ENCODE measurements around the gene IL17RE. TPM values are rescaled to one million over a fixed set of nuclear protein-coding genes. Genes with fewer than 3 reads are reported as not detected.

Gene IL17RE, protein sequence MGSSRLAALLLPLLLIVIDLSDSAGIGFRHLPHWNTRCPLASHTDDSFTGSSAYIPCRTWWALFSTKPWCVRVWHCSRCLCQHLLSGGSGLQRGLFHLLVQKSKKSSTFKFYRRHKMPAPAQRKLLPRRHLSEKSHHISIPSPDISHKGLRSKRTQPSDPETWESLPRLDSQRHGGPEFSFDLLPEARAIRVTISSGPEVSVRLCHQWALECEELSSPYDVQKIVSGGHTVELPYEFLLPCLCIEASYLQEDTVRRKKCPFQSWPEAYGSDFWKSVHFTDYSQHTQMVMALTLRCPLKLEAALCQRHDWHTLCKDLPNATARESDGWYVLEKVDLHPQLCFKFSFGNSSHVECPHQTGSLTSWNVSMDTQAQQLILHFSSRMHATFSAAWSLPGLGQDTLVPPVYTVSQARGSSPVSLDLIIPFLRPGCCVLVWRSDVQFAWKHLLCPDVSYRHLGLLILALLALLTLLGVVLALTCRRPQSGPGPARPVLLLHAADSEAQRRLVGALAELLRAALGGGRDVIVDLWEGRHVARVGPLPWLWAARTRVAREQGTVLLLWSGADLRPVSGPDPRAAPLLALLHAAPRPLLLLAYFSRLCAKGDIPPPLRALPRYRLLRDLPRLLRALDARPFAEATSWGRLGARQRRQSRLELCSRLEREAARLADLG
- total RNA-seq, result 3.9 and 6.6 TPM in 2 replicates

DNA sequence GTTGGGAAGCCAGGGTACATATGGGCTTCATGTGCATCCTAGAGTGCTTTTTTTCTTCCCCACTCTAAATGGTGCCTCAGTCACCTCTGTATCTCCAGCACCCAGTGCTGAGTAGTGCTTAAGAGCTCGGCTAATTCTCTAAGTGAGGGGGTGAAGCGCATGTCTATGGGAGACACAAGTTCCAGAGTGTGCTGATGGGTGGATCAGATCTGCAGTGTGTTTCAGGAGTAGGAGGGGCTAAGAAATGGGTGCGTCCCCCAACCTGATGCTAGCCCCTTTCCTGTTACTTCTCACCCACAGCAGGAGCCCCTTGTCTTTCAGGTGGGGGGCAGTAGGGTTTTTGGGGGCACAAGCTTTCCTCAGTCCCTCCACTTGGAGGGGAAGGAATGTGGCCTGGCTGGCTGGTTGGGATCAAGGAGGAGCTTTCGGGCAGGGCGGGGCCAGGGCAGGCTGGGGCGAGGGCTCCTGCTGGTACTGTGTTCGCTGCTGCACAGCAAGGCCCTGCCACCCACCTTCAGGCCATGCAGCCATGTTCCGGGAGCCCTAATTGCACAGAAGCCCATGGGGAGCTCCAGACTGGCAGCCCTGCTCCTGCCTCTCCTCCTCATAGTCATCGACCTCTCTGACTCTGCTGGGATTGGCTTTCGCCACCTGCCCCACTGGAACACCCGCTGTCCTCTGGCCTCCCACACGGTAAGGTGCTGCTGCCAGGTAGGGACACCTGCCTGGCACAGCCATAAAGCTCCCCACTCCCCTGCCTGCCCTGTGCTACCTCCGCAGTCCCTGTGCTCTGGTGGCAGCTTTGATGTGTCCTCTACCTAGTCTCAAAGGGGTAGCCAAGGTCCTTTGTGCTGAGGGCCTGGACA, at the start of gene IL17RE:
Gene IL17RE (plus strand): TSS at position 477 of the 866 bp plus-strand sequence. CDS start 85 bp downstream, at position 562.

DNA sequence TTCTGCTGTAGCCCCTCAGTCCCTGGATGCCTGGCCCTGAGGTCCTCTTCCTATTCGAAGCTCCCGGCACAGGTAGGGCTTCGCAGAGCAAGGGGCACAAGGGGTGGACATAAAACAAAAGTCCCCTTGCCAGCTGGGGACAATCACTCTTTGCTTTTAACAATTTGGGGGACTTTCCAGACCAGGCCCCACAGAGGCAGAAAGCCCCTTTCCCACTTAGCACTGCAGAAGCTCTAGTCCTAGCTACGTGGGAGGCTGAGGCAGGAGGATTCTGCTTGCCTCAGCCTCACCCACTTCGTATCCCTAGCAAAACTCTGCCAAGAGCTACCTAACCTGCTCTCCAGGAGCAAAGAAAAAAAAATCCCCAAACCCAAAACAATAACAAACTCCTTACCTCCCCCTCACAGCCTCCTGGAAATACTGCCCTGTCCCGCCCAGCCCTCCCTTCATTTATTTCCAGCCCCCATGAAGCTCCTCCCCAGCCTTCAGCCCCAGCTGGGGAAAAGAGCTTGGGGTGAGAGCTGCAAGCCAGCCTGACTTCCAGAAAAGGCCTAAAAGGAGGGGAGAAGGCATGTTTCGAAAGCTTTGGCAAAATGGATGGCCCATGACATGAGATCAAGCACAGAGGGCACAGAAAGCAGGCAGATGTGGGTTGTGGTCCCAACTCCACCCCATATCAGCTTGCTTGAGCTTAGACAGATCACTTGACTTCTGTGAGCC, 22.7 kb upstream of the IL17RE start, which contains the start of gene CIDEC:
Gene CIDEC (minus strand): TSS at position 424 of the 720 bp plus-strand sequence. CDS start 1,767 bp downstream, outside the sequence.

DNA sequence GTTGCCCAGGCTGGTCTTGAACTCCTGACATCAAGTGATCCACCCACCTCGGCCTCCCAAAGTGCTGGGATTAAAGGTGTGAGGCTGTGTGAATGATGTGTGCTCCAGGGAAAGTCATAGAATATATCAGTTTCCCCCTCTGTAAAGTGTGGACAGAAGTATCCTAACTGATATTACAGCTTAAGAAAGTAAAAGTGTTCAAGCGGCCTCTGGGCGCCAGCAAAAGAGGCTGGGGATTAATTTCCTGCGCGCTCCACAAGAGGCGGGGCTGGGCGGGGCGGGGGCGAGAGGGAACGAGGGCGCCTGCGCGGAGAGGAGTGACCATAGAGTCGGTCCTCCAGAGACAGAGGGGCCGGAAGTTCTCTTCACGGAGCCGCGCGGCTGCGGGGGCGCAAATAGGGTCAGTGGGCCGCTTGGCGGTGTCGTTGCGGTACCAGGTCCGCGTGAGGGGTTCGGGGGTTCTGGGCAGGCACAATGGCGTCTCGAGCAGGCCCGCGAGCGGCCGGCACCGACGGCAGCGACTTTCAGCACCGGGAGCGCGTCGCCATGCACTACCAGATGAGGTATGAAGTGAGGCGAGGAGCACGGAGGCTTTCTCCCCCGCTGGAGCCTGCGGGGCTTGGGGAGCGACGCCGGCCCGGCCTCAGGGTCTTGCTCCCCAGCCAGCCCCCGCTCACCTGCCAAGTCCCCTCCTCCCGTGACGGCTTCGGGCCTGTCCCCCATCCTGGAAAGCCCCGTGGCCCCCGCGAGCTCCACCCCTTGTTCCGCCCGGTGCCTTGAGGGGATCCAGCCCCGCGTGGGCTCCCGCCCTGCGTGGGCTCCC, 12.2 kb upstream of the IL17RE start, which contains the start of gene JAGN1:
Gene JAGN1 (plus strand): TSS at position 362 of the 823 bp plus-strand sequence. CDS start 113 bp downstream, at position 475.

DNA sequence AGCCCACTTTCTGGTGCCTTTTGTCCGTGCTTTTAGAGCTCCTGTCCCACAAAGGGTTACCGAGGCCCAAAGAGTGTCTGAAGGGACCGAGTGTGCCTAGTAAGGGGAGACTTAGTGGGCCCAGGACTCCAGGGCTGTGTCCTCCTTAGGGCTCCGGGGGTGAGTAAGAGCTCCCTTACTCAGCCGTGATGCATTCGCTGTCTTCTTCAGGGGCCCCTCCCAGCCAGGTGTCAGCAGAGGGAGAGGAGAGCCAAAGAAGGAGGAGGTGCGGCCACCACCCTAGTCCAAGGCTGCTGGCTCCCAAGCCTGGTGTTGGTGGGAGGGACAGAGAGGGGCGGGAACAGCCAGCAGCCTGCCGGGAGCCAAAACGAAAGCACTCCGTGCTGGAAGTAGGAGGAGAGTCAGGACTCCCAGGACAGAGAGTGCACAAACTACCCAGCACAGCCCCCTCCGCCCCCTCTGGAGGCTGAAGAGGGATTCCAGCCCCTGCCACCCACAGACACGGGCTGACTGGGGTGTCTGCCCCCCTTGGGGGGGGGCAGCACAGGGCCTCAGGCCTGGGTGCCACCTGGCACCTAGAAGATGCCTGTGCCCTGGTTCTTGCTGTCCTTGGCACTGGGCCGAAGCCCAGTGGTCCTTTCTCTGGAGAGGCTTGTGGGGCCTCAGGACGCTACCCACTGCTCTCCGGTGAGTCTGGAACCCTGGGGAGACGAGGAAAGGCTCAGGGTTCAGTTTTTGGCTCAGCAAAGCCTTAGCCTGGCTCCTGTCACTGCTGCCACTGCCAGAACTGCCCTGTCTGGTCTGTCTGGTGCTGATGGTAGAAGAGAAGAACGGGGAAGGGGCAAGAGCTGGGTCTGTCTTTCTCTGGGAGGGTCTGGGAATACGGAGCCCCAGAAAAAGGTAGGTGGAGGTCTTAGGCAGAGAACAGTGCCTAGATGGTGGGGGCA, 14.4 kb downstream of the IL17RE start, which contains the start of gene IL17RC:
Gene IL17RC (plus strand): TSS at position 365 of the 947 bp plus-strand sequence. CDS start 218 bp downstream, at position 583.

DNA sequence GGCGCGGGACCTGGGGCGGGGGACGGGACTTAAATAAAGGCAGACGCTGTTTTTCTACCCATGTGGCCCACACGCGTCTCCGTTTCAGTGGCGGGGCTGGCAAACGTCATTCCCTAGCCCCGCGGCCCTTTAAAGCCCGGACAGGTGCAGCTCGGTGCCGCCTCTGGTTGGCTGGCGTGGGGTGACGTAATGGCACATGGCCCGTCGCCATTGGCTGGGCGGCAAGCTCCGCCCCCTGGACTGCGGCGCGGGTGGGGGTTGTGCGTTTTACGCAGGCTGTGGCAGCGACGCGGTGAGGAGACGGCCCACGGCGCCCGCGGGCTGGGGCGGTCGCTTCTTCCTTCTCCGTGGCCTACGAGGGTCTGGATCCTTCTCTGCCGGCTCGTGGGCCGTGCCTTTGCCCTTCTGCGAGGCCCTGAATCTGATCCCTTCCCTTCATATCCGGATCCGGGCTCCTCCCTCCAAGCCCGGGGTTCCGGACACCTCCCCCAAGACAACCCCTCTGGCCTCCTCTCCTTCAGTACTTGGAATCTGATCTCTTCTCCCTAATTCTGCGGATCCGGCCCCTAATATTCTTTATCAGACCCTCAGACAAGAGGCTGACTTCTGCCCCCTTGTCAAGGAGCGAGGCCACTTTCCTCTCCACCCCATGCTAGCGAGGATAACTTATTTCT, 31.1 kb downstream of the IL17RE start, which contains the start of gene CRELD1:
Gene CRELD1 (plus strand): TSS at position 274 of the 674 bp plus-strand sequence. CDS start 605 bp downstream, outside the sequence.

DNA sequence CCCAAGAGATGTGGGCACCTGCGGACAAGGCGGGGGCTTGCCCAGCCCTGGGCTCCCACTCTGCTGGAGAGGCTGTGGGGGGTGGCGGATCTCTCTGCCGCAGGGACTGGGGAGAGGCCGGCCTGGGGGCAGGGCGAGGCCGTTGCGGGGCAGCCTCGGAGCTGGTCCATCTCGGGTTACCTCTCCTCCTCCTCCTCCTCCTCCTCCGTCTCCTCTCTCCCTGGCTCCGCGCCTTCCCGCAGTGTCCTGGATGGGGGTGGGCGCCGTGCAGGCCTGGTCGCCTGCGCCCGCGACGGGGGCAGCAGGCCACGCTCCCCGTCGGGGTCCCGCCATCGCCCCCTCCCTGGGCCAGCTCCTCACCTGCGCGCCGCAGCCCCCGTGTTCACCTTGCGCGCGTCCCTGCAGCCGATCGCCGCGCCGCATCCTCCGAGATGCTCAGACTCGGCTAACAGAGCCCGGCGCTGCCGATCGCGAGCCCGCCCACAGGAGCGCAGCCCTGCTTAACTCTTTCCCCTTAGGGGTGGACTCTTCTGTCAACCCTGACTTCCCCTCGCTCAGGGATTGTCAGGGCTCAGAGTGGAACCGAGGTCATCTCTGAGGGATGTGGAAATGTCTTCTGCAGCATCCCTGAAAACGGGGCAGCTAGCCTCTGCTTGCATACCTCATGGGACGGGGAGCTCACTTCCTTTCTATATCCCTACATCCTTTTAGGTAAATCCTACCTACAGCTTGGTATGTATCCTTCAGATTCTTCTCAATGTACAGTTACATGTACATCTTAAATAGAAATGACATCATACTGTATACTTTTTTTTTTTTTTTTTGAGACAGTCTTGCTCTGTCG, 49.5 kb downstream of the IL17RE start, which contains the start of gene PRRT3:
Gene PRRT3 (minus strand): TSS at position 447 of the 844 bp plus-strand sequence. CDS start 2,293 bp downstream, outside the sequence.

Other genes starting within 250 kb of the IL17RE start
- under 0.01 and 0.17 TPM in 2 replicates for gene CPNE9, start 199.0 kb upstream of the IL17RE start, total RNA-seq
- gene BRPF1, start 171.1 kb upstream of the IL17RE start, total RNA-seq, result 11.4 and 12.9 TPM in 2 replicates
- gene OGG1, start 152.9 kb upstream of the IL17RE start, total RNA-seq, result 32.8 and 36.0 TPM in 2 replicates
- gene CAMK1, start 132.9 kb upstream of the IL17RE start, total RNA-seq, result 41.5 and 45.3 TPM in 2 replicates
- 81.9 and 89.2 TPM in 2 replicates for gene TADA3, start 110.4 kb upstream of the IL17RE start, total RNA-seq
- 195 and 196 TPM in 2 replicates for gene ARPC4, start 109.8 kb upstream of the IL17RE start, total RNA-seq
- 8.3 and 8.7 TPM in 2 replicates for gene TTLL3, start 92.6 kb upstream of the IL17RE start, total RNA-seq
- 51.3 and 56.5 TPM in 2 replicates for gene RPUSD3, start 58.8 kb upstream of the IL17RE start, total RNA-seq
- gene CIDEC, start 22.6 kb upstream of the IL17RE start, total RNA-seq, result 0.15 and 0.17 TPM in 2 replicates
- 45.2 and 54.7 TPM in 2 replicates for gene JAGN1, start 12.2 kb upstream of the IL17RE start, total RNA-seq
- gene IL17RC, start 14.2 kb downstream of the IL17RE start, total RNA-seq, result 40.0 and 44.6 TPM in 2 replicates
- gene CRELD1, start 31.0 kb downstream of the IL17RE start, total RNA-seq, result 12.8 and 14.5 TPM in 2 replicates
- gene PRRT3, start 49.6 kb downstream of the IL17RE start, total RNA-seq, result 1.8 and 3.2 TPM in 2 replicates
- 23.7 and 35.4 TPM in 2 replicates for gene EMC3, start 84.0 kb downstream of the IL17RE start, total RNA-seq
- gene FANCD2, start 123.6 kb downstream of the IL17RE start, total RNA-seq, result 26.2 and 38.7 TPM in 2 replicates
- gene FANCD2OS, start 205.4 kb downstream of the IL17RE start, total RNA-seq, result not detected in 2 replicates
- 95.5 and 110 TPM in 2 replicates for gene BRK1, start 212.8 kb downstream of the IL17RE start, total RNA-seq
- gene VHL, start 238.9 kb downstream of the IL17RE start, total RNA-seq, result 23.9 and 28.2 TPM in 2 replicates

Data from bronchus fibroblast of lung (primary cell).